Endothelial cell (in vitro differentiated cells): ENCODE measurements around the gene DNMT1. TPM values are rescaled to one million over a fixed set of nuclear protein-coding genes. Genes with fewer than 3 reads are reported as not detected.
A peak's percentile ranks its signal among the peaks of the same experiment; 100 is the strongest.

ENCODE experiments used
- DNase-seq: peaks from one replicate; pipeline ENCODE4 v3.0.0; 2021; ENCODE audit warnings: low spot score
- H3K27ac Mint-ChIP-seq: one replicate; pipeline ENCODE4 v1.8.0; 2021; ENCODE audit warnings: mixed read lengths, inconsistent platforms; ENCODE audit not compliant: unreplicated experiment
- H3K27me3 Mint-ChIP-seq: one replicate; pipeline ENCODE4 v1.8.0; 2021; ENCODE audit warnings: mild to moderate bottlenecking, moderate library complexity, mixed read lengths, inconsistent platforms; ENCODE audit not compliant: unreplicated experiment
- H3K36me3 Mint-ChIP-seq: one replicate; pipeline ENCODE4 v1.8.0; 2021; ENCODE audit warnings: mild to moderate bottlenecking, low read depth, mixed read lengths, inconsistent platforms; ENCODE audit not compliant: unreplicated experiment
- H3K4me1 Mint-ChIP-seq: one replicate; pipeline ENCODE4 v1.8.0; 2021; ENCODE audit warnings: mild to moderate bottlenecking, mixed read lengths, inconsistent platforms; ENCODE audit not compliant: unreplicated experiment
- H3K4me3 Mint-ChIP-seq: one replicate; pipeline ENCODE4 v1.8.0; 2021; ENCODE audit warnings: mild to moderate bottlenecking, mixed read lengths, inconsistent platforms; ENCODE audit not compliant: unreplicated experiment
- H3K9me3 Mint-ChIP-seq: one replicate; pipeline ENCODE4 v1.8.0; 2021; ENCODE audit warnings: mixed read lengths, inconsistent platforms; ENCODE audit not compliant: unreplicated experiment
- total RNA-seq: library from RNA; stranded (reverse); fragmentation: NEBNext Ultra II Directional; extraction: Animal tissue kit (Norgen Biotek cat#: 25700); gene quantifications from one replicate; pipeline ENCODE4 v1.2.1, GENCODE V29; 2021; ENCODE audit not compliant: unreplicated experiment
- TF ChIP-seq, protein P1 (sequence below): fragments of 200-600 bp; sonication (generic); IDR thresholded peaks from one replicate; pipeline ENCODE4 v1.5.0; 2021; ENCODE audit warnings: antibody characterized with exemption; ENCODE audit not compliant: unreplicated experiment

DNMT1 gene
- total RNA-seq, 1 donor from 2014 or later, result 119 TPM

DNA sequence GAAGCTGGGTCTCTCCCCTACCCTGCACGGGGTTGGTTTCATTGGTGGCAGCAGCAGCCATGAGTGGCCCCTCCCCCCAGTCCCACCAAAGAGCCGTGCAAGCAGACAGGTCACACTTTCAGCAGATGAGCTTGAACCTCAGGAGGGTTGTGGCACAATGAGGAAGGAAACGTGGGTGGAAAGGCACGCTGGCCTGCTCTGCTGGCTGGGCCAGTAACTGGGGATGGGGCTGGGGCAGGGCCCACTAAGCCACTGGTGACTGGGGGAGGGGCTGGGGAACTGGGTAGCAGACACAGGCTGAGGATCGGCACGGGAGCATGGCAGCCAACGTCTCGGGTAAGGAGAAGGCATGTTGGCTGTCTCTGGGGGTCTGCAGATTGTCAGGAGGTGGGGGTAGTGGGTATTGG, 83.3 kb downstream of the DNMT1 start, which contains the start of gene P2RY11:
TSS of gene P2RY11 (plus strand) at position 289 of the 407 bp plus-strand sequence. CDS start at position 318, 29 bp downstream.
- Mint-ChIP-seq H3K27me3 (peaks cover 23% of the 10 kb centered on the region), H3K4me3 (peak within 1 kb of the TSS; percentile 71), H3K27ac (peak within 1 kb of the TSS; percentile 31), H3K36me3 (peaks cover 38% of the 10 kb centered on the region), H3K9me3 (no peaks in the 10 kb centered on the region), H3K4me1 (peaks cover 10% of the 10 kb centered on the region)
- TF ChIP-seq, protein P1, sequence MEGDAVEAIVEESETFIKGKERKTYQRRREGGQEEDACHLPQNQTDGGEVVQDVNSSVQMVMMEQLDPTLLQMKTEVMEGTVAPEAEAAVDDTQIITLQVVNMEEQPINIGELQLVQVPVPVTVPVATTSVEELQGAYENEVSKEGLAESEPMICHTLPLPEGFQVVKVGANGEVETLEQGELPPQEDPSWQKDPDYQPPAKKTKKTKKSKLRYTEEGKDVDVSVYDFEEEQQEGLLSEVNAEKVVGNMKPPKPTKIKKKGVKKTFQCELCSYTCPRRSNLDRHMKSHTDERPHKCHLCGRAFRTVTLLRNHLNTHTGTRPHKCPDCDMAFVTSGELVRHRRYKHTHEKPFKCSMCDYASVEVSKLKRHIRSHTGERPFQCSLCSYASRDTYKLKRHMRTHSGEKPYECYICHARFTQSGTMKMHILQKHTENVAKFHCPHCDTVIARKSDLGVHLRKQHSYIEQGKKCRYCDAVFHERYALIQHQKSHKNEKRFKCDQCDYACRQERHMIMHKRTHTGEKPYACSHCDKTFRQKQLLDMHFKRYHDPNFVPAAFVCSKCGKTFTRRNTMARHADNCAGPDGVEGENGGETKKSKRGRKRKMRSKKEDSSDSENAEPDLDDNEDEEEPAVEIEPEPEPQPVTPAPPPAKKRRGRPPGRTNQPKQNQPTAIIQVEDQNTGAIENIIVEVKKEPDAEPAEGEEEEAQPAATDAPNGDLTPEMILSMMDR, result no peak
- DNase-seq, result no peak

DNA sequence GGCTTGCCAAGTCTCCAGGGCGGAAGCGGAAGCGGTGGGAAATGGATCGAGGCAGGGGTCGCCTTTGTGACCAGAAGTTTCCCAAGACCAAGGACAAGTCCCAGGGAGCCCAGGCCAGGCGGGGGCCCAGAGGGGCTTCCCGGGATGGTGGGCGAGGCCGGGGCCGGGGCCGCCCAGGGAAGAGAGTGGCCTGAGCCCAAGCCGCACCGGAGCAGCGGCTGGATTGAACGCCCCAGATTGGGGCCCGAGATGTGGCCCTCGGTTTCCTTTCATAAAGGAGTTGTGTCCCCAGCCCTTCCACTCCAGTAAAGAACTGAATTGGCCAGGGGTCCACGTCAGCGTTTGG, 83.8 kb downstream of the DNMT1 start:
- peak overlapping the region; percentile 62 for H3K4me3 Mint-ChIP-seq
- peaks cover 10% of the 10 kb centered on the region for H3K4me1 Mint-ChIP-seq
- no peak for DNase-seq
- peaks cover 34% of the 10 kb centered on the region for H3K36me3 Mint-ChIP-seq
- H3K27ac Mint-ChIP-seq, result no peak overlapping the region
- TF ChIP-seq, protein P1, result no peak
- no peaks in the 10 kb centered on the region for H3K9me3 Mint-ChIP-seq
- H3K27me3 Mint-ChIP-seq, result peaks cover 20% of the 10 kb centered on the region

DNA sequence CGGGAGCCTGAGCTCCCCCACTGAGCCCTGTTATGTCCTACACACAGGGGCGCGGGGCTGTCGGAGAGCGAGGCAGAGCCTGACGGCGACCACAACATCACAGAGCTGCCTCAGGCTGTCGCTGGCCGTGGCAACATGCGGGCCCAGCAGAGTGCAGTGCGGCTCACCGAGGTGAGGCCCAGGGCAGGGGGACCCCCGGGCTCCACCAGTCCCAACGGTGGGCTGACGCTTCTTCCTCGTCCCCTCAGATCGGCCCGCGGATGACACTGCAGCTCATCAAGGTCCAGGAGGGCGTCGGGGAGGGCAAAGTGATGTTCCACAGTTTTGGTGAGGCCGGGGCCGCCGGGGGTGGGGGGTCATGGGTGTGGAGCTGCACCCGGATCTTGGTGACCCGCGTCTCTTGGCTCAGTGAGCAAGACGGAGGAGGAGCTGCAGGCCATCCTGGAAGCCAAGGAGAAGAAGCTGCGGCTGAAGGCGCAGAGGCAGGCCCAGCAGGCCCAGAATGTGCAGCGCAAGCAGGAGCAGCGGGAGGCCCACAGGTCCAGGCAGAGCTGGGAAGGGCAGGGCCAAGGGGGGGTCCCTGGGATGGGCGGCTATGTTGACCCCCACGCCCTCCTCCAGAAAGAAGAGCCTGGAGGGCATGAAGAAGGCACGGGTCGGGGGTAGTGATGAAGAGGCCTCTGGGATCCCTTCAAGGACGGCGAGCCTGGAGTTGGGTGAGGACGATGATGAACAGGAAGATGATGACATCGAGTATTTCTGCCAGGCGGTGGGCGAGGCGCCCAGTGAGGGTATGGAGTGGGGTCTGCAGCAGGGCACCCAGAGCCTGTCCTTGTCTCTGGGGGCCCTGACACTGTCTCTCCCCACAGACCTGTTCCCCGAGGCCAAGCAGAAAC, 84.4 kb downstream of the DNMT1 start:
- Mint-ChIP-seq H3K27ac (no peak overlapping the region), H3K36me3 (peaks cover 33% of the 10 kb centered on the region)

DNA sequence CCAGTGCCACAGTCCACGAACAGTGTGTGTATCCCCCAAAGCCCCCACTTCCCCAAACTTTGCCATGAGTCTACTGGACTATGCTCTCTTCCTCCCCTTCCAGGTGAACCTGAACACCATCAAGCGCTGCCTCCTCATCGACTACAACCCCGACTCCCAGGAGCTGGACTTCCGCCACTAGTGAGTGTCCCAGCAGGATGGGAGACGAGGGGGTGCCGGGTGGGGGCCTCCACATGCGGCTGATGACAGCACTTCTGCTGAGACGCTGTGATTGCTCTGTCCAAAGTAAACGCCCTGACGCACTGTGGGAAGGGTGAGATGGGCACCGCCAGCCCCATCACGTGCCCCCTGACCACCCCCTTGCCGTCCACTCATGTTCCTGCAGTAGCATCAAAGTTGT, 85.2 kb downstream of the DNMT1 start:
- TF ChIP-seq, protein P1, result no peak
- no peak overlapping the region for H3K27ac Mint-ChIP-seq
- H3K36me3 Mint-ChIP-seq, result peaks cover 33% of the 10 kb centered on the region
- H3K9me3 Mint-ChIP-seq, result no peaks in the 10 kb centered on the region
- no peak overlapping the region for H3K4me3 Mint-ChIP-seq
- H3K27me3 Mint-ChIP-seq, result peaks cover 21% of the 10 kb centered on the region
- DNase-seq, result no peak
- peaks cover 17% of the 10 kb centered on the region for H3K4me1 Mint-ChIP-seq

More for the DNA sequence above, 84.4 kb downstream of the DNMT1 start:
- Mint-ChIP-seq H3K4me1 (peaks cover 11% of the 10 kb centered on the region), H3K4me3 (peak overlapping the region; percentile 62), H3K27me3 (peaks cover 19% of the 10 kb centered on the region), H3K9me3 (no peaks in the 10 kb centered on the region)
- DNase-seq, result no peak
- TF ChIP-seq, protein P1, result no peak

DNA sequence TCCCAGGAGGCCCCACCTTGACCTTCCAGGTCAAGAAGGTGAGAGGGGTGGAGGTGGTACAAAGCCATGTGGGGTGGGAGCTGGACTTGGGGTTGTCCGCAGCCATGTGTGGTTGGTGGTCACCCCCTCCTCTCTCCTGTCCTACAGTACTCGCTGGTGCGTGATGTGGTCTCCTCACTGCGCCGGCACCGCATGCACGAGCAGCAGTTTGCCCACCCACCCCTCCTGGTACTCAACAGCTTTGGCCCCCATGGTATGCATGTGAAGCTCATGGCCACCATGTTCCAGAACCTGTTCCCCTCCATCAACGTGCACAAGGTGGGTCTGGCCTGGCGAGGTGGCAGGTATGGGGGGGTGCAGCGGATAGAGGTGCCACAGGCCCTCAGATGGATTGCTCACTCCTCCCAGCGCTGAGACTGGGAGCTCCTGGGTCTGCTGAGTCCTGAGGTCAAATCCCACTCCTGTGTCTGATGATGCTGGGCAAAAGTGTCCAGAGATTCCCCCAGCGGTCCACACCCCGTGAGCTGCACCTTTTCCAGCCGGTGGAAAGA, 86.9 kb downstream of the DNMT1 start:
- Mint-ChIP-seq H3K4me3 (peak overlapping the region; percentile 80), H3K36me3 (peaks cover 32% of the 10 kb centered on the region), H3K27me3 (peaks cover 20% of the 10 kb centered on the region), H3K27ac (no peak overlapping the region), H3K4me1 (peaks cover 17% of the 10 kb centered on the region), H3K9me3 (no peaks in the 10 kb centered on the region)
- TF ChIP-seq, protein P1, result no peak
- DNase-seq, result no peak
